Upper lobe of right lung (tissue), 1 donor: Measurements from ENCODE around the gene LEMD1. TPM values are rescaled to one million over a fixed set of nuclear protein-coding genes. Genes with fewer than 3 reads are reported as not detected.

ENCODE experiments used
- ATAC-seq: fragments of 200-7000 bp; cut with Tn5 transposase; one replicate; pipeline ENCODE4 v1.9.1; 2020; ENCODE audit warnings: mild to moderate bottlenecking, moderate library complexity
- DNase-seq: peaks from one replicate; pipeline ENCODE4 v3.0.0-alpha.2; 2020
- H3K27ac ChIP-seq: fragments of 200-600 bp; one replicate; pipeline ENCODE4 v1.8.0; 2022
- H3K27me3 ChIP-seq: fragments of 200-600 bp; one replicate; pipeline ENCODE4 v1.8.0; 2022; ENCODE audit warnings: mild to moderate bottlenecking
- H3K36me3 ChIP-seq: fragments of 200-600 bp; one replicate; pipeline ENCODE4 v1.8.0; 2022
- H3K4me1 ChIP-seq: fragments of 200-600 bp; one replicate; pipeline ENCODE4 v1.8.0; 2022
- H3K4me3 ChIP-seq: fragments of 200-600 bp; one replicate; pipeline ENCODE4 v1.8.0; 2022; ENCODE audit warnings: mild to moderate bottlenecking
- H3K9me3 ChIP-seq: fragments of 200-600 bp; one replicate; pipeline ENCODE4 v1.8.0; 2022
- intact Hi-C: fragments of 100-400 bp; cut with DNase I; formaldehyde crosslinking; loops from one replicate; pipeline ENCODE4 v1.11.0; 2022
- total RNA-seq: library from RNA; stranded (reverse); fragmentation: NEBNext Ultra II Directional; extraction: Animal tissue kit (Norgen Biotek cat#: 25700); gene quantifications from one replicate; pipeline ENCODE4 v1.2.1, GENCODE V29; 2021
- TF ChIP-seq, protein P1 (sequence below): fragments of 200-600 bp; IDR thresholded peaks from one replicate; pipeline ENCODE4 v1.8.0; 2022; ENCODE audit warnings: antibody characterized with exemption
- donor health status: DM: no; HTN: yes; CAD: no; lungs with severe emphysema.

LEMD1 gene
- total RNA-seq, 1 donor from 2014 or later = 2.1 TPM

DNA sequence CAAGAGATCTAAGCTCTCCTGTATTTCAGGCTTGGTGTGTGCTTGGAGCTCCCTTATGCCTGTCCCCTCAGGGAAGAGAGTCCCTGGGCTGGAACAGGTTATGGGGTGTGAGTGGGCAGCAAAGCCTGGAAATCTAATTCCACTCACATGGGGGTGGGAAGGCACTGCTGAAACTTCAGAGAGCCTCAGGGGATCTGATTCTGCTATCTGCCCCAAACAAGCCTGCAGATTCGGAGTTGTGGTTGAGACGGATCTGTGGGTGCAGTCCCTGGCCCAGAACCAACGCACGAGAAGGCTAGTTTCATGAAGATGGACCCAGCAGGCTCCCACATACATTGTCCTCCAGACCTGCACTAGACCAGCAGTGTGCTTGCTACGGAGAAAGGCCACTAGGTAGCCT, 31.1 kb upstream of the LEMD1 start:
- intact Hi-C loops = no loop called here
- Histone ChIP-seq H3K36me3 (no peaks in the 10 kb centered on the region), H3K9me3 (no peaks in the 10 kb centered on the region), H3K27me3 (peaks cover 75% of the 10 kb centered on the region), H3K4me3 (no peak overlapping the region), H3K4me1 (peaks cover 17% of the 10 kb centered on the region), H3K27ac (no peak overlapping the region)
- TF ChIP-seq, protein P1, sequence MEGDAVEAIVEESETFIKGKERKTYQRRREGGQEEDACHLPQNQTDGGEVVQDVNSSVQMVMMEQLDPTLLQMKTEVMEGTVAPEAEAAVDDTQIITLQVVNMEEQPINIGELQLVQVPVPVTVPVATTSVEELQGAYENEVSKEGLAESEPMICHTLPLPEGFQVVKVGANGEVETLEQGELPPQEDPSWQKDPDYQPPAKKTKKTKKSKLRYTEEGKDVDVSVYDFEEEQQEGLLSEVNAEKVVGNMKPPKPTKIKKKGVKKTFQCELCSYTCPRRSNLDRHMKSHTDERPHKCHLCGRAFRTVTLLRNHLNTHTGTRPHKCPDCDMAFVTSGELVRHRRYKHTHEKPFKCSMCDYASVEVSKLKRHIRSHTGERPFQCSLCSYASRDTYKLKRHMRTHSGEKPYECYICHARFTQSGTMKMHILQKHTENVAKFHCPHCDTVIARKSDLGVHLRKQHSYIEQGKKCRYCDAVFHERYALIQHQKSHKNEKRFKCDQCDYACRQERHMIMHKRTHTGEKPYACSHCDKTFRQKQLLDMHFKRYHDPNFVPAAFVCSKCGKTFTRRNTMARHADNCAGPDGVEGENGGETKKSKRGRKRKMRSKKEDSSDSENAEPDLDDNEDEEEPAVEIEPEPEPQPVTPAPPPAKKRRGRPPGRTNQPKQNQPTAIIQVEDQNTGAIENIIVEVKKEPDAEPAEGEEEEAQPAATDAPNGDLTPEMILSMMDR = no peak
- DNase-seq (no peak), ATAC-seq (no peak)

DNA sequence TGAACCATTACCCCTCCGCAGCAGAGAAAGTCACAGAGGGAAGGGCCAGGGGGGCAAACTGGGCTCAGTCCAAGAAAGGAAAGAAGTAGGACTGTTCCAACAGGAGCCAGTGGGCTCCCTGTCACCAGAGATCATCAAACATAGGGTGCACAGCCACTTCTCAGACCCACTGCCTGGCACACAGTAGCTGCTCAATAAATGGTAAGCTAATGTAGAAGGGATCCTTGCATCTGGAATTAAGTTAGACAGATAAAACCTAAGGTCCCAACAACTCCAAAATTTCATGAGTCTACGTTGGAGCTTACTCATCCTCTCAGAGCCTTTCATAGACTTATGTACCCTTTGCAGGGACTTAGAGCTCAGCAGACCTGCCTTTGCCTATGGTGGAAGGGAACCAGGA, 30.5 kb upstream of the LEMD1 start:
- Histone ChIP-seq H3K27ac (no peak overlapping the region), H3K36me3 (no peaks in the 10 kb centered on the region), H3K4me1 (peaks cover 16% of the 10 kb centered on the region), H3K4me3 (no peak overlapping the region), H3K9me3 (no peaks in the 10 kb centered on the region), H3K27me3 (peaks cover 69% of the 10 kb centered on the region)
- ATAC-seq = no peak
- intact Hi-C loops = no loop called here
- TF ChIP-seq, protein P1 = no peak
- DNase-seq = no peak

DNA sequence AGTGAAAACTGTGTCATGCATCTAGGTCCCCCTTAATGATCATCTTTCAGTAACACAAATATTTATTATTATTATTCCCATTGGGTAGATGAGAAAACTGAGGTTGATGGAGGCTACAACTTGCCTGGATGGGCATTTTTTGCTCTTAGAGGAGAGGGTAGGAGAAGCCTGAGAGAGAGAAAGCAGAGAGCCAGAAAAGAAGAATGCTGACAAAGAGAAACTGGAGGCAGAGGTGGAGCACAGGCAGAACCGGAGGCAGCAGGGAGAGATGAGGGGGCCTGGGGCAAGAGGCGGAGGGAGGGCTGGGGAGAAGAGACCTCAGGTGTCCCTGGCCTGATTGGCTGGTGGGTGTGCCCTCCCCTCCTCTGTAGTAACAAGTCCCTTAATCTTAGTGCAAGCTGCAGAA, 29.9 kb upstream of the LEMD1 start:
- DNase-seq (no peak), ATAC-seq (no peak)
- Histone ChIP-seq H3K27me3 (peaks cover 63% of the 10 kb centered on the region), H3K36me3 (no peaks in the 10 kb centered on the region), H3K4me3 (no peak overlapping the region), H3K27ac (no peak overlapping the region), H3K9me3 (no peaks in the 10 kb centered on the region), H3K4me1 (peaks cover 11% of the 10 kb centered on the region)
- intact Hi-C loops = no loop called here
- TF ChIP-seq, protein P1 = no peak

DNA sequence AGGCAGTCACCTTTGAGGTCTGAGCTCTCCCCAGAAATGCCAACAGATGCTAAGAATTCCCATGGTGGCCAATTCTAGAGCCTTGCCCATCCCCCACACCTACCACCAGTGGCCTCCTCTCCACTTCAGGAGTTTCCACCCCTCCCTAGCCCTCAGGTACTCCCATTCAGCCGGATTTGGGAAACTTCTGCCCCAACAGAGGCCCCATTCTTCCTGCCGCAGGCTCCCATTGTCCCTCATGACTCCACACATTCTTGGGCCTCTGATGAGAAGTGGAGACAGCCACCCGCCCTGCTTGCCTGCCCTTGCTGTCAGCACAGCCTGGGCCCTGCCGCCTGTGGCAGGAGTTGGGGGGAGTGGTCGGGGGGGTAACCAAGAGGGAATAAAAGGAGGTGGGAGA, 29.3 kb upstream of the LEMD1 start:
- TF ChIP-seq, protein P1 = no peak
- no peak overlapping the region for H3K27ac ChIP-seq
- H3K4me1 ChIP-seq = peaks cover 6% of the 10 kb centered on the region
- peaks cover 58% of the 10 kb centered on the region for H3K27me3 ChIP-seq
- no peak for ATAC-seq
- intact Hi-C loops = no loop called here
- no peak overlapping the region for H3K4me3 ChIP-seq
- no peaks in the 10 kb centered on the region for H3K36me3 ChIP-seq
- DNase-seq = no peak
- H3K9me3 ChIP-seq = no peaks in the 10 kb centered on the region

DNA sequence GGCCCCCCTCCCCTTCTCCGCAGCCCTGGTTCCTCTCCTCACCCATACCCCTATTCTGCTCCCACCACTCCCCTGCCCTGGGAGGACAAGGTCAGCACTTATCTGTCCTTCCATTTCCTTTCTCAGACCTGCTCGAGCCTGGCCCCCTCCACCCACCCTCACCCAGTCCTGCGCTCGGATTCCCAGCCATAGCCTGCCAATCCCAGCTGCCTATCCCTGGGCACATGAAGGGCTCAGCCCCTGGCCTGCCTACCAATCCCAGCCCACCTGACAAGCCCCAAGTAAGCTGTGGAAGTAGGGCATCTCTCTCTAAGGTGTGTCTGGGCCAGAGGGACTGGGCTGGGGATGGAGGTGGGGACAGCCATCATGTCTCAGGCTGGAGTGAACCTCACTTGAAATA, 28.6 kb upstream of the LEMD1 start:
- peaks cover 50% of the 10 kb centered on the region for H3K27me3 ChIP-seq
- TF ChIP-seq, protein P1 = no peak
- peaks cover under 1% of the 10 kb centered on the region for H3K4me1 ChIP-seq
- ATAC-seq (no peak), DNase-seq (no peak)
- no peak overlapping the region for H3K27ac ChIP-seq
- no peaks in the 10 kb centered on the region for H3K9me3 ChIP-seq
- H3K4me3 ChIP-seq = no peak overlapping the region
- intact Hi-C loops = no loop called here
- H3K36me3 ChIP-seq = no peaks in the 10 kb centered on the region
